Measurements from ENCODE around the gene NPC1.

- TF ChIP-seq CTCF (conservative IDR thresholded peaks at IDR 0.05) (no peak), EZH2 (IDR thresholded peaks at IDR 0.05; ENCODE audit: low read depth) (no peak)
Observed at GRCh38 chr18:23636071-23636399, 49.7 kb upstream of the NPC1 start.

All from PC-9 (cell line).